ENCODE results near the gene DHRS7B.

GRCh38 chr17:21169496-21169895, 42.7 kb downstream of the DHRS7B start:
- TF ChIP-seq CTCF (IDR thresholded peaks at IDR 0.05) (no peak), POLR2A (IDR thresholded peaks at IDR 0.05) (no peak)

Data from tibial nerve (tissue), 3 donors.